GM19035 (cell line): ENCODE measurements around the gene ZNRF2.
A peak's percentile ranks its signal among the peaks of the same experiment; 100 is the strongest.
"Not testable (repeated sequence)": the region's sequence is repeated elsewhere in the genome, so short reads cannot be mapped to it uniquely, and the experiment has no call there.

Experiments
- ATAC-seq: cut with Tn5 transposase; IDR thresholded peaks from one replicate; pipeline ENCODE4 v1.9.1; 2021; ENCODE audit not compliant: unreplicated experiment

Gene ZNRF2

GRCh38 chr7:30260246-30260768, 24.1 kb upstream of the ZNRF2 start:
- no peak for ATAC-seq

DNA sequence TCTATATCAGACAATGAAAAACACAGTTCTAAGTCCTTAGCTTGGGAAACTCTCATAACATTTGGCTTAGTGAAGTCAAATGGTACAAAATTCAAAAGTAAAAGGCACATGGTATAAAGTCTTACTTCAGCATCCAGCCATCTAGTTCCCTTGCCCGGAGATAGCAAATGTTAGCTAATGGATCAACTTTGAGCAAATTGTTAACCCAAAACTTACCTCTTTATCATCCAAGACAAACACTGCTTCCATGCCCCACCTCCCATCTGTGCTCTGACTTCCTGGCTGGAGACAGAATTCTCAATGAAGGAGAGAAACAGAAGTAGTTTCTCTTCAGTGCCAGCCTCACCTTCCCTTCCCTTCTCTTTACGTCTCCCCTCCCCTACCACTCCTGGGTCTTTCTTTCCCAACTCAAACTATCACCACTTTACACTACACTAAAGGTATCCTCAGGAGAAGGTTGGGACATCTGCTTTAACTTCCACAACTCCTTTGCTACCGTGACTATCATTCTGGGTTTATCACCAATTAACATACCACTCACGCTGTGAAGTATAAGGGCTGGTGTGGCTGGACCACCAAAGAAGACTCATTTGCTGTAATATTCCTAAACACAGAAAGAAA, 21.2 kb upstream of the ZNRF2 start:
- ATAC-seq, result no peak

GRCh38 chr7:30264052-30264451, 20.3 kb upstream of the ZNRF2 start:
- no peak for ATAC-seq

GRCh38 chr7:30265189-30265588, 19.2 kb upstream of the ZNRF2 start:
- ATAC-seq, result not testable (repeated sequence)

DNA sequence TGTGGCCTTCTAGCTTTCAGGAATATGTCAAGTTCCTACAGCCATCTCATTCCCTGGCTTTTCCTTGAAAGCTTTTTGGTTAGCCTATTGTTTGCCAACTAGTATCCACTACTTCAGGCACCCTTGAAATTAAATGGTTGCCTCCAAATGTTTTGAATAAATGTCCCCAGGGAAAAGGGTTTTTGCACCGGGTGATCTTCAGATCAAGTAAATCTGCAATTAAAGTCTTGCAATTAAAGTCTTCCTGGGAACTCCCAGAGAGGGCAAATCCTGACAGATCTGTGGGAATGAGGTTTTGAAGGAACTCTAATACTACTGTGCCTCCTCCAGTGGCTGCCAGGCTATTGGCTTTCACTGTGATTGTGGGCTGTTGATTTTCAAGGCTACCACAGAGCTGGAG, 17.7 kb upstream of the ZNRF2 start:
- no peak for ATAC-seq

DNA sequence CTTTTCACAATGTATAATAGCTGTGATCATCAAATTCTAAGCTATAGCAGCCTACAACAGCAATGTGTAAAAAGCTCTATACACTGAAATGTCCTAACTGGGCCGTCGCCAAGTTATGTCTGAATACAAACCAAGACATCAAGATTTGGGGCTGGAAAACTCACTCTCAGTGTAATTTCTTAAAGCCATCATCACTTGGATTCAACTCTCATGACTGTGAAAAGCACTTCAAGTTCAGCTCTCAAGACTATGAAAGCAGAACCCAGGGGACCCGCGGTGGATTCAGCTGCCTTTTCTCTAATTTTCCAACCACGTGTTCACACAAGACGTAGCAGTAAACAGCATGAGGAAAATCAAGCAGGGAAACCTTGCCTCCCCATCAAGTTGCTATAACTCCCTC, 15.8 kb upstream of the ZNRF2 start:
- no peak for ATAC-seq

- no peak for ATAC-seq
Observed at GRCh38 chr7:30269490-30269889, 14.9 kb upstream of the ZNRF2 start.

DNA sequence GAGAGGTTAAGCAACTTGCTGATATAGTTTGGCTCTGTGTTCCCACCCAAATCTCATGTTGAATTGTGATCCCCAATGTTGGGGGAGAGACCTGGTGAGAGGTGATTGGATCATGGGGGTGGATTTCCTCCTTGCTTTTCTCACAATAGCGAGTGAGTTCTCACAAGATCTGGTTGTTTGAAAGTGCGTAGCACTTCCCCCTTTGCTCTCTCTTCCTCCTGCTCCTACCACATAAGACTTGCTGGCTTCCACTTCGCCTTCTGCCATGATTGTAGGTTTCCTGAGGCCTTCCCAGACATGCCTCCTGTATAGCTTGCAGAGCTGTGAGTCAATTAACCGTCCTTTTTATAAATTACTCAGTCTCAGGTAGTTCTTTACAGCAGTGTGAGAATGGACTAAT, 13.5 kb upstream of the ZNRF2 start:
- ATAC-seq, result no peak

GRCh38 chr7:30272126-30272525, 12.3 kb upstream of the ZNRF2 start:
- ATAC-seq, result no peak

DNA sequence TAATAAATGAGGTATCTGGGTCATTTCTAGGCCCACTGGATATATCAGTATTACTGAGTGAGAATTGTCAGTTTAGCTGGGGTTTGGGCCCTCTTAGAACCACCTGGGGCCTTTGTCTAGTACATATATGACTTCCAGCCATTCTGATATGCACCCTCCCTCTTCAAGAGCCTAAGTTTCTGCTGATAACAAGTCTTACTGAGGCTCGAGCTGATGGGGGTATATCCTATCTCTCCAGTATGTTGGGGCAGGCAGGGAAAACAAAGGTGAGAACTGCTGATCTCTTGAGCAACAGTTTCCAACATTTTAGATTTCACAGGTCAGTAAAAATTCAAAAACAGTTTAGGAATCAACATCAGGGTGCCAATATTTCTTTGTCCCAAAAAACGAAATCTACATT, 10.8 kb upstream of the ZNRF2 start:
- ATAC-seq, result no peak

GRCh38 chr7:30274641-30275040, 9.8 kb upstream of the ZNRF2 start:
- ATAC-seq, result no peak

- no peak for ATAC-seq
Observed at GRCh38 chr7:30276203-30276900, 8.0 kb upstream of the ZNRF2 start.

DNA sequence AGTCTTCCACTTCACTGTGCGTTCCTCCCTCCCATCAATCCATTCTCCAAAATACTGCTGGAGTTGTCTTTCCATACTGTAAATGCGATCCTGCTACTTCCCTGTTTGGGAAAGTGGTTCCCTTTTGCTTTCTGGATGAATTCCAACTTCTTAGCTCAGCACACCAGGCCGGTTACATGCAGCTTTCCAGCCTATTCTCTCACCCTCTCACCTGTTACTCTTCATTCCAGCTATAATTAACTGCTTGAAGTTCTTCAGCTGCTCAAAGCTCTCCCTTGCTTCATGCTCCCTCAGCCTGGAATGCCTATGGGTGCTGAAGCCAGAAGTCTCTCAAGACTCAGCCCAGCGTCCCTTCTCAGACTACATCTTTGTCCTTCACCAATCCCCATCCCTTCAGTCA, 6.0 kb upstream of the ZNRF2 start:
- ATAC-seq, result no peak

- ATAC-seq, result no peak
Observed at GRCh38 chr7:30278849-30279652, 5.3 kb upstream of the ZNRF2 start.

- ATAC-seq, result no peak
Observed at GRCh38 chr7:30279653-30279904, 4.8 kb upstream of the ZNRF2 start.

DNA sequence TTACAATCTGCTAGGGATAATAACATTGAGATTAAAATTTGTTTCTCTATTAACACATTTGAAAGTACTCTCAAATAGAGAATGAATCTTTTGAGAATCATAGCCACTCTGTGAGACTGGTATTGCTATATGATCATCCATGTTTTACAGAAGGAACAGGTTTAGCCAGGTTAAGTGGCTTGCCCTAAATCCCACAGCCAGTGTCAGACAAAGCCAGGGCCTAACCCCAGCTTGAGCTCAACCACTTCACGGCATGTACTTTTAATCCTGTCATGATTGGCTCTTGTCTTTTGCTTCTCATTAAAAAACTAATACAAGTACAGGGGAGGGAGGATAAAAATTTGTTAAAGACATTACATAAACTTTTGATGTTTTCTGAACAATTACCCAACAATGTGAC, 3.8 kb upstream of the ZNRF2 start:
- no peak for ATAC-seq

- ATAC-seq, result no peak
Observed at GRCh38 chr7:30281263-30281662, 3.1 kb upstream of the ZNRF2 start.

DNA sequence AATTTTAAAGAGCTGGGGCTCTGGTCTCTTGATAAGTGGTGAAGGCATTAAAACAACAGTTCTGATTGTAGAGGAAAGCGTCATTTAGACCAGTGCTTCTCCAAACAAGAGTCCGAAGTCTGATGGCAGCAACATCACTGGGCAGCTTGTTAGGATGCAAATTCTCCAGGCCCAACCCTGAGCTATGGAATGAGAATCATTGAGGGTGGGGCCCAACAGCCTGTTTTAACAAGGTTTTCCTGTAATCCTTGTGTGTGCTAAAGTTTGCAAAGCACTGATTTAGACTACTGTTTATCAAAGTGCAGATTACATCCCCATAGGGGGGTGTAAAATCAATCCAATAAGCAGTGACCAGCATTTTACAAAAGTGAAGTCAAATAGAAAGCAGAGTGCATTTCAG, 2.6 kb upstream of the ZNRF2 start:
- ATAC-seq, result no peak

- no peak for ATAC-seq
Observed at GRCh38 chr7:30282735-30283134, 1.7 kb upstream of the ZNRF2 start.

- ATAC-seq, result peak; percentile 30
Observed at GRCh38 chr7:30285067-30285535, 704 bp downstream of the ZNRF2 start.

GRCh38 chr7:30285536-30286284, 1.3 kb downstream of the ZNRF2 start:
- ATAC-seq, result peak; percentile 1
